Measurements from ENCODE around the gene CYTH3.

The CYTH3 gene

GRCh38 chr7:6256677-6257535 lies 15.5 kb downstream of the CYTH3 start:
- Histone ChIP-seq H3K36me3 (ENCODE audit: control insufficient read depth, insufficient read depth, low read length) (no peaks in the 10 kb centered on the region), H3K27me3 (ENCODE audit: control insufficient read depth, insufficient read depth, low read length) (no peaks in the 10 kb centered on the region), H3K27ac (ENCODE audit: low read depth, low read length) (no peak overlapping the region), H3K4me1 (ENCODE audit: control insufficient read depth, insufficient read depth, low read length) (peaks cover 13% of the 10 kb centered on the region), H3K9ac (ENCODE audit: low read length) (no peak overlapping the region), H3K4me3 (ENCODE audit: low read depth, low read length) (no peak overlapping the region), H3K9me3 (ENCODE audit: control insufficient read depth, insufficient read depth, low read depth, low read length) (no peaks in the 10 kb centered on the region)

GRCh38 chr7:6256109-6256483 lies 16.3 kb downstream of the CYTH3 start:
- no peak overlapping the region for H3K4me3 ChIP-seq (ENCODE audit: low read depth, low read length)
- peaks cover 13% of the 10 kb centered on the region for H3K4me1 ChIP-seq (ENCODE audit: control insufficient read depth, insufficient read depth, low read length)
- no peak overlapping the region for H3K27ac ChIP-seq (ENCODE audit: low read depth, low read length)
- H3K9ac ChIP-seq (ENCODE audit: low read length) = no peak overlapping the region
- H3K9me3 ChIP-seq (ENCODE audit: control insufficient read depth, insufficient read depth, low read depth, low read length) = no peaks in the 10 kb centered on the region
- H3K36me3 ChIP-seq (ENCODE audit: control insufficient read depth, insufficient read depth, low read length) = no peaks in the 10 kb centered on the region
- H3K27me3 ChIP-seq (ENCODE audit: control insufficient read depth, insufficient read depth, low read length) = no peaks in the 10 kb centered on the region

DNA sequence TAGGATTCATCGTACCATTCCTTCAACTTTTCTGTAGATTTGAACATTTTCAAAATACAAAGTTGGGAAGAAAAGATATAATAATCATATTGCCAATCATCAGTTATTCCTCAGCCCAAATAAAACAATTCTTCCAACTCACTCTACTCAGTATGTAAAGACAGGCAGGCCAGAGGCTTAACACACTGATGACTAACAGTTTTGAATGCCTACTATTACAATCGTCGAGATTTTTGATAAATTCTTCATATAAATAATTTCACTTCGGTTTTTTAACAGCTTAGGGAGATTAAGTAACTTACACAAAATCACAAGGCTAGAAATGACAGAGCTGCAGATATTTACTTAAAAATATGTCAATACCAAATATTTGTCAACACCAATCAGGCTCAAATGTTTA lies 17.6 kb downstream of the CYTH3 start:
- no peaks in the 10 kb centered on the region for H3K9me3 ChIP-seq (ENCODE audit: control insufficient read depth, insufficient read depth, low read depth, low read length)
- peaks cover 13% of the 10 kb centered on the region for H3K4me1 ChIP-seq (ENCODE audit: control insufficient read depth, insufficient read depth, low read length)
- H3K36me3 ChIP-seq (ENCODE audit: control insufficient read depth, insufficient read depth, low read length) = no peaks in the 10 kb centered on the region
- H3K27ac ChIP-seq (ENCODE audit: low read depth, low read length) = no peak overlapping the region
- no peak overlapping the region for H3K9ac ChIP-seq (ENCODE audit: low read length)
- no peak overlapping the region for H3K4me3 ChIP-seq (ENCODE audit: low read depth, low read length)
- H3K27me3 ChIP-seq (ENCODE audit: control insufficient read depth, insufficient read depth, low read length) = no peaks in the 10 kb centered on the region

DNA sequence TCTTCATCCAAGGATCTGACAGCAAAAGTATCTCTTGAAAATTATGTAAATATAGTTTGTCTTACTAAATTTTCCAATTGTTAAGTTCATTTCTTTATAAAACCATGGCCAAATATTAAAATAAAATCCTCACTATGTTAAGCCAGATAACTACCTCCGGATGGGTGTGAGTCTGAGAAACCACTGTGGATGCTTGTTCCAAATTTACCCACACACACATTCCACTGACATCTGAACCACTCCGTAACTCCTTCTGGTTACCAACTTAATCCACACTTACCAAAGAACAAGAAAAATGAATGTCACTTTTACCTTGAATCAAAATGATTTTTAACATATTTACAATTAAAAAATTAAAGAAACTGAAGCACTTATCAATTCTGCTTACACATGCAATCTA lies 19.7 kb downstream of the CYTH3 start:
- Histone ChIP-seq H3K9ac (ENCODE audit: low read length) (no peak overlapping the region), H3K4me3 (ENCODE audit: low read depth, low read length) (no peak overlapping the region), H3K36me3 (ENCODE audit: control insufficient read depth, insufficient read depth, low read length) (no peaks in the 10 kb centered on the region), H3K27ac (ENCODE audit: low read depth, low read length) (no peak overlapping the region), H3K4me1 (ENCODE audit: control insufficient read depth, insufficient read depth, low read length) (peaks cover 21% of the 10 kb centered on the region), H3K9me3 (ENCODE audit: control insufficient read depth, insufficient read depth, low read depth, low read length) (no peaks in the 10 kb centered on the region), H3K27me3 (ENCODE audit: control insufficient read depth, insufficient read depth, low read length) (no peaks in the 10 kb centered on the region)

DNA sequence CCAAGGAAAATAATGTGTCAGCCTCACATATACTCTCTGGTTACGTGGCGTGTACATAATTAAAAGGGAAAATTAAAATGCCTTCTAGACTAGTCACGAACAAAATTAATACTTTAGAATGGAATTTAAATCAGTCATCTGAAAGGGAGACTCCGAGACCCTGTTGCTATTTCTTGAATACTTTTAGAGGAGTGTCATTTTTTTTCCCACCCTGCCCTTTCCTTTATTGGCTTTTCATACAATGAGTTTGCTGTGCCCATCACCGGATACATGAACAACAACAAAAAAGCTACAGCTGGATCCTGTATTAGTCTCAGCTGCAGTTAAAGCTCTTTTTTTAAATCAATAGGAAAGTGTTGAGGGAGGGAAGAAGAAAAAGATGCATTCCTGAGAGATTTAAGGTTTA lies 20.1 kb downstream of the CYTH3 start:
- Histone ChIP-seq H3K27me3 (ENCODE audit: control insufficient read depth, insufficient read depth, low read length) (no peaks in the 10 kb centered on the region), H3K9me3 (ENCODE audit: control insufficient read depth, insufficient read depth, low read depth, low read length) (no peaks in the 10 kb centered on the region), H3K9ac (ENCODE audit: low read length) (no peak overlapping the region), H3K4me3 (ENCODE audit: low read depth, low read length) (no peak overlapping the region), H3K4me1 (ENCODE audit: control insufficient read depth, insufficient read depth, low read length) (peaks cover 21% of the 10 kb centered on the region), H3K36me3 (ENCODE audit: control insufficient read depth, insufficient read depth, low read length) (no peaks in the 10 kb centered on the region), H3K27ac (ENCODE audit: low read depth, low read length) (no peak overlapping the region)

- Histone ChIP-seq H3K27me3 (ENCODE audit: control insufficient read depth, insufficient read depth, low read length) (no peaks in the 10 kb centered on the region), H3K9ac (ENCODE audit: low read length) (no peak overlapping the region), H3K9me3 (ENCODE audit: control insufficient read depth, insufficient read depth, low read depth, low read length) (no peaks in the 10 kb centered on the region), H3K4me3 (ENCODE audit: low read depth, low read length) (no peak overlapping the region), H3K36me3 (ENCODE audit: control insufficient read depth, insufficient read depth, low read length) (no peaks in the 10 kb centered on the region), H3K27ac (ENCODE audit: low read depth, low read length) (no peak overlapping the region), H3K4me1 (ENCODE audit: control insufficient read depth, insufficient read depth, low read length) (peaks cover 23% of the 10 kb centered on the region)
Measured at GRCh38 chr7:6251653-6252052, 20.8 kb downstream of the CYTH3 start.

DNA sequence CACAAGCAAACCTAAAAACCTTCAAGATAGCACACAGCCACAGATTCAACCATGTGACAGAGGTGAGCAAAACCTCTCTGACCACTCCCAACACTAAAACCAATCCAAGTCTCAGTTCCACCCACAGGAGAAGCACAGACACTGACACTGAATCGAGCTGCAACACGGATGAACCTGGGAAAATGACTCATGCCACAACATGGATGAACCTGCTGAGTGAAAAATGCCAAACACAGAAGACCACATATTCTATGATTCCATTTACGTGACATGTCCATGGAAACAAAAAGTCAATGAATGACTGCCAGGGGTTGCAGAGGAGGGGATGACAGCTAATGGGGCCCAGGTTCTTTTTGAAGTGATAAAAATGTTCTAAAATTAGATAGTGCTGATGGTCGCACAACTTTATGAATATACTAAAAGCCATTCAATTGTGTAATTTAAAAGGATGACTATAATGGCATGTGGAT lies 22.0 kb downstream of the CYTH3 start:
- H3K9ac ChIP-seq (ENCODE audit: low read length) = no peak overlapping the region
- no peaks in the 10 kb centered on the region for H3K27me3 ChIP-seq (ENCODE audit: control insufficient read depth, insufficient read depth, low read length)
- H3K4me1 ChIP-seq (ENCODE audit: control insufficient read depth, insufficient read depth, low read length) = peaks cover 20% of the 10 kb centered on the region
- no peaks in the 10 kb centered on the region for H3K36me3 ChIP-seq (ENCODE audit: control insufficient read depth, insufficient read depth, low read length)
- H3K4me3 ChIP-seq (ENCODE audit: low read depth, low read length) = no peak overlapping the region
- no peak overlapping the region for H3K27ac ChIP-seq (ENCODE audit: low read depth, low read length)
- H3K9me3 ChIP-seq (ENCODE audit: control insufficient read depth, insufficient read depth, low read depth, low read length) = no peaks in the 10 kb centered on the region

GRCh38 chr7:6249043-6249442 lies 23.4 kb downstream of the CYTH3 start:
- H3K27ac ChIP-seq (ENCODE audit: low read depth, low read length) = no peak overlapping the region
- H3K36me3 ChIP-seq (ENCODE audit: control insufficient read depth, insufficient read depth, low read length) = no peaks in the 10 kb centered on the region
- H3K4me3 ChIP-seq (ENCODE audit: low read depth, low read length) = no peak overlapping the region
- no peaks in the 10 kb centered on the region for H3K27me3 ChIP-seq (ENCODE audit: control insufficient read depth, insufficient read depth, low read length)
- no peak overlapping the region for H3K9ac ChIP-seq (ENCODE audit: low read length)
- H3K4me1 ChIP-seq (ENCODE audit: control insufficient read depth, insufficient read depth, low read length) = peaks cover 20% of the 10 kb centered on the region
- H3K9me3 ChIP-seq (ENCODE audit: control insufficient read depth, insufficient read depth, low read depth, low read length) = peaks cover 4% of the 10 kb centered on the region; the same call in 1 of the 2 replicates

- no peak overlapping the region for H3K9ac ChIP-seq (ENCODE audit: low read length)
- peaks cover 4% of the 10 kb centered on the region; the same call in 1 of the 2 replicates for H3K9me3 ChIP-seq (ENCODE audit: control insufficient read depth, insufficient read depth, low read depth, low read length)
- no peak overlapping the region for H3K27ac ChIP-seq (ENCODE audit: low read depth, low read length)
- no peaks in the 10 kb centered on the region for H3K27me3 ChIP-seq (ENCODE audit: control insufficient read depth, insufficient read depth, low read length)
- H3K36me3 ChIP-seq (ENCODE audit: control insufficient read depth, insufficient read depth, low read length) = no peaks in the 10 kb centered on the region
- no peak overlapping the region for H3K4me3 ChIP-seq (ENCODE audit: low read depth, low read length)
- H3K4me1 ChIP-seq (ENCODE audit: control insufficient read depth, insufficient read depth, low read length) = peaks cover 20% of the 10 kb centered on the region
Measured at GRCh38 chr7:6248581-6248980, 23.8 kb downstream of the CYTH3 start.

- Histone ChIP-seq H3K4me1 (ENCODE audit: control insufficient read depth, insufficient read depth, low read length) (peaks cover 25% of the 10 kb centered on the region), H3K27ac (ENCODE audit: low read depth, low read length) (no peak overlapping the region), H3K36me3 (ENCODE audit: control insufficient read depth, insufficient read depth, low read length) (no peaks in the 10 kb centered on the region), H3K9me3 (ENCODE audit: control insufficient read depth, insufficient read depth, low read depth, low read length) (peaks cover 4% of the 10 kb centered on the region; the same call in 1 of the 2 replicates), H3K9ac (ENCODE audit: low read length) (no peak overlapping the region), H3K4me3 (ENCODE audit: low read depth, low read length) (no peak overlapping the region), H3K27me3 (ENCODE audit: control insufficient read depth, insufficient read depth, low read length) (no peaks in the 10 kb centered on the region)
Measured at GRCh38 chr7:6246251-6246917, 26.0 kb downstream of the CYTH3 start.

- H3K27ac ChIP-seq (ENCODE audit: low read depth, low read length) = no peak overlapping the region
- H3K4me3 ChIP-seq (ENCODE audit: low read depth, low read length) = no peak overlapping the region
- no peaks in the 10 kb centered on the region for H3K27me3 ChIP-seq (ENCODE audit: control insufficient read depth, insufficient read depth, low read length)
- H3K4me1 ChIP-seq (ENCODE audit: control insufficient read depth, insufficient read depth, low read length) = peaks cover 20% of the 10 kb centered on the region
- H3K9ac ChIP-seq (ENCODE audit: low read length) = no peak overlapping the region
- H3K36me3 ChIP-seq (ENCODE audit: control insufficient read depth, insufficient read depth, low read length) = no peaks in the 10 kb centered on the region
- H3K9me3 ChIP-seq (ENCODE audit: control insufficient read depth, insufficient read depth, low read depth, low read length) = peaks cover 4% of the 10 kb centered on the region; the same call in 1 of the 2 replicates
Measured at GRCh38 chr7:6244021-6244420, 28.4 kb downstream of the CYTH3 start.

Measured in HUES6 (cell line).